A549 treated with RU486 at 1 μM for 4 hours (cell line): Measurements from ENCODE around the gene HOXD8. TPM values are rescaled to one million over a fixed set of nuclear protein-coding genes. Genes with fewer than 3 reads are reported as not detected.

Experiments used
- total RNA-seq: library from RNA; stranded (reverse); fragments of 200-300 nt; extraction: Qiagen RNA extraction; gene quantifications from 5 replicates; pipeline ENCODE4 v1.2.3, GENCODE V29; 2022; ENCODE audit warnings: low read depth

Gene HOXD8
- 2.9 to 5.5 TPM (median 5.4 TPM) in 5 replicates for total RNA-seq

DNA sequence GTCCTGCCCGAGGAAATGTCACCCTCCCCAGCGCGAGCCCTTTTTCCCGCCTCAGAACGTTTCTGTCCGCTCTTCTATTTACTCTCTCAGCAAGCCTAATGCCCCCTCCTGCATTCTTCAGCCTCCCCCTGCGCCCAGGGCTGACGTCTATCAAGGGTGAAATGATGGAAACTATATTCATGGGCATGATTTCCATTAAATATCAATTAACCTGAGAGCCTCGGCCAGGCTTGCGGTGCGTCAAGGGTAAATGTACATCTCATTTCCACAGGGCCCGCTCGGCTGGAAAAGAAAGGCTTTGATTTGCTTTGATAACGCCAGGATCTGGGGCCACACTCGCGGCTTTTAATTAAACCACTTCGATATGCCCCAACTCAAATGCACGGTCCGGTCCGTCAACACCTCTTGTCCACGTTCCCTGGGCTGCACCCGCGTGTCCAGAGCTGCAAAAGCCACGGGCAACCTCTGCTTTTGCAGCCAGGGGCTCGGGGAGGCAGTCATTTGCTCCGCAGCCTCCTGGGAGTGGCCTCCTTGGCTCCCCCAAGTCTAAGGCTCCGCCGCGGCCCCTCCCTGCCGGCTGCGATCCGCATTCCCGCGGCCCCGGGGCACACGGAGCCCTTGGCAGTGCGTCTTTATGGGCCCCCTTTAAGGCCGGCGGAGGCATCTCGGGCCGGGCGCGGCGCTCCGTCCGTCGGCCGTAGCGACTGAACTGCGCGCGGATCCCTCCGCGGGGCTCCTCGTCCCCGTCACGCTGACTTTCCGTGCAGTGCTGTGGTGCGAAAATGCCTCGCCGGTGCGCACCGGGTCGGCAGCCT lies at the start of gene HOXD8:
Gene HOXD8 (plus strand): TSS at position 724 of the 815 bp plus-strand sequence. CDS start 662 bp downstream, outside the sequence.

DNA sequence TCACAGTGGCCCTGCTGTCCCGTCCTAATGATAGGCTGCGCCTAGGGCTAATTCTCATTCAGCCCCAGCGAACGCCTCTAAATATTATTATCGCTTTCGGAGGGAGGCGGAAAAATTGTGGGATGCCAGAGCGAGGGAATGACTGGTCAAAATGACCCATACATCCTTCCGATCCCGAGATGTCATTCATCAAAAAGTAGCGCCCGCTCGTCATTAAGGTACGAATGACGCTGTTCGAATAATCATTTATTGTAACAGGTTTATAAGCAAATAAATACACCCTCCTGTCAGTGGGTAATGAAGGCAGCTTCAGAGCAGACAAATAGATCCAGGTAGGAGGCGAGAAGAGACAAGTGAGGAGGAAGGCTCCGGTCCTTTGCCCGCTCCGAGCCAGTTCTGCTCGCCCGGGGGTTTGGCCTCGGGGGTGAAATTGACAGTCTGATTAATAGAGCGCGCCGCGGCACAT lies 45.7 kb upstream of the HOXD8 start, which contains the start of gene EVX2:
Gene EVX2 (minus strand): TSS at position 167 of the 466 bp plus-strand sequence. CDS start 186 bp downstream, outside the sequence.

DNA sequence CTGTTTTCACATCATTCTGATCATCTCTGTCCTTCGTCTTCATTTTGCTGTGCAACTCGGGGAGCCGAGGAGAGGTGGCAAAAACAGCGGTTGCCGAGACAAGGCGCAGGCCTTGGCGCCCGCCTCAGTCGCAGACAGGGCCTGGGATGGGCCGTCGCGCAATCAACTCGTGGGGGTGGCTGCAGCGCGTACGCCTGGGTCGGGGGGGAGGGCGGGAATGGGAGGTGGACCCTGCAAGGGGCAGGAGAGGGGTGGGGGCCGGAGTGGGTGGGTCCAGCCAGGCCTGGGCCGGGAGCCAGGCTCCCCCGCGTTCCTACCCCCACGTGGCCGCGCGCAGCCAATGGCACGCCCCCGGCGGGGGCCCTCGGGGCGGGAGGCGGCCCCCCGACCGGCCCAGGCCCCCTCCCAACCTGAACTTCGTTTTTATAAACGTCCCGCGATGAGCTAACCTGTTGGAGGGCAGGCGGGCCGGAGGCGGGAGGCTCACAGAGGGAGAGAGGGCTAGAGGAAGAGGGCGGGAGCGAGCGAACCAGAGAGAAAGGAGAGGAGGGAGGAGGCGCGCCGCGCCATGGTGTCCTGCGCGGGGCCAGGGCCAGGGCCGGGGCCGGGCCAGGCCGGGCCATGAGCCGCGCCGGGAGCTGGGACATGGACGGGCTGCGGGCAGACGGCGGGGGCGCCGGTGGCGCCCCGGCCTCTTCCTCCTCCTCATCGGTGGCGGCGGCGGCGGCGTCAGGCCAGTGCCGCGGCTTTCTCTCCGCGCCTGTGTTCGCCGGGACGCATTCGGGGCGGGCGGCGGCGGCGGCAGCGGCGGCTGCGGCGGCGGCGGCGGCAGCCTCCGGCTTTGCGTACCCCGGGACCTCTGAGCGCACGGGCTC lies 37.0 kb upstream of the HOXD8 start, which contains the start of gene HOXD13:
Gene HOXD13 (plus strand): TSS at position 452 of the 875 bp plus-strand sequence. CDS start 170 bp downstream, at position 622.

DNA sequence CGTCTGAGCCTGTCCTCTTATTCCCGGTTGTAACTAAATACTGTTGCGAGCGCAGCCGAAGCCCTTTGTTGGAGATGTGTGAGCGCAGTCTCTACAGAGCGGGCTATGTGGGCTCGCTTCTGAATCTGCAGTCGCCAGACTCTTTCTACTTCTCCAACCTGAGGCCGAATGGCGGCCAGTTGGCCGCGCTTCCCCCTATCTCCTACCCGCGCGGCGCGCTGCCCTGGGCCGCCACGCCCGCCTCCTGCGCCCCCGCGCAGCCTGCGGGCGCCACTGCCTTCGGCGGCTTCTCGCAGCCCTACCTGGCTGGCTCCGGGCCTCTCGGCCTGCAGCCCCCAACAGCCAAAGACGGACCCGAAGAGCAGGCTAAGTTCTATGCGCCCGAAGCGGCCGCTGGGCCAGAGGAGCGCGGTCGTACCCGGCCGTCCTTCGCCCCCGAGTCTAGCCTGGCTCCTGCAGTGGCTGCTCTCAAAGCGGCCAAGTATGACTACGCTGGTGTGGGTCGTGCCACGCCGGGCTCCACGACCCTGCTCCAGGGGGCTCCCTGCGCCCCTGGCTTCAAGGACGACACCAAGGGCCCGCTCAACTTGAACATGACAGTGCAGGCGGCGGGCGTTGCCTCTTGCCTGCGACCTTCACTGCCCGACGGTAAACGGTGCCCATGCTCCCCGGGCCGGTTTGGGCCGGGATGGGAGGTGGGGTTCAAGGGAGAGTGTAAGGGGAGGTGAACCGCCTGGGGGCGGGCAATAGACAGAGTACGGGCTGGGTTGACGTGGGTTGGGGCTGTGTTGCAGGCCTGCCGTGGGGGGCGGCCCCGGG lies 29.6 kb upstream of the HOXD8 start, which contains the start of gene HOXD12:
Gene HOXD12 (plus strand): TSS at position 68 of the 819 bp plus-strand sequence. CDS start 7 bp downstream, at position 75.

DNA sequence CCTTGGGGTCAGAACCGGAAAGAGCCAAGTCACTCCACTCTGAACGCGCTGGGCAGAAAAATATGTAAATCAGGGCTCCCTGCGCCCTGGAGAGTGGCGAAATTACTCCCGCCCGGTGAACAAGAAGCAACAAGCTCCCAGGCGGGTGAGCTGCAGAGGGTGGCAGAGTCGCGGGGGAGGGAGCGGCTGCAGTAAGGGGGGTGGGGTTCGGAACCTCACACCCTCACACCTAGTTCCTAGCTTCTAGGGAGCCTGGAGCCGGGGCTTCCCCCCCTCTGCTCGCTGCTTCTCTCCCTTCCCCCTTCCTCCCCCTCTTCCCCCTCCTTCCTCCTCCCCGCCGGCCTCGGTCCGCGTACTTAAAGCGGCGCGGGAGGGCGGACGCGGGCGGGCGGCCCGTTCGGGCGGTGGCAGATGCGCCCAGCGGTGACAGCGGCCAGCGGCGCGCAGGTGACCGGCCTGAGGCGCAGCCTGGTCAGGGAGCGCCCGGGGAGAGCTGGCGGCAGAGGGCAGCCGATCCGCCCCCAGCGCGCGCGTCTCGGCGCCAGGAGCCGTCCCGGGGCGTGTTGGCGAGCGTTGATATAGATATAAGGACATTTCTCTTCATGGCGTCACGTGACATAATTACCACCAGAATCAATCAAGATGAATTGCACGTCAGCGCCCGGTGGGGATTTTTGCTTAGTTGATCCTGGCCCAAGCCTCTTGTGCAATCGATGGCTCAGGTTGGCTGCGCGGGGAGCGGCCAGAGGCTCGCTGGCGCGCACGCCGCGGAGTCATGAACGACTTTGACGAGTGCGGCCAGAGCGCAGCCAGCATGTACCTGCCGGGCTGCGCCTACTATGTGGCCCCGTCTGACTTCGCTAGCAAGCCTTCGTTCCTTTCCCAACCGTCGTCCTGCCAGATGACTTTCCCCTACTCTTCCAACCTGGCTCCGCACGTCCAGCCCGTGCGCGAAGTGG lies 22.6 kb upstream of the HOXD8 start, which contains the start of gene HOXD11:
Gene HOXD11 (plus strand): TSS at position 700 of the 959 bp plus-strand sequence. CDS start 76 bp downstream, at position 776.

DNA sequence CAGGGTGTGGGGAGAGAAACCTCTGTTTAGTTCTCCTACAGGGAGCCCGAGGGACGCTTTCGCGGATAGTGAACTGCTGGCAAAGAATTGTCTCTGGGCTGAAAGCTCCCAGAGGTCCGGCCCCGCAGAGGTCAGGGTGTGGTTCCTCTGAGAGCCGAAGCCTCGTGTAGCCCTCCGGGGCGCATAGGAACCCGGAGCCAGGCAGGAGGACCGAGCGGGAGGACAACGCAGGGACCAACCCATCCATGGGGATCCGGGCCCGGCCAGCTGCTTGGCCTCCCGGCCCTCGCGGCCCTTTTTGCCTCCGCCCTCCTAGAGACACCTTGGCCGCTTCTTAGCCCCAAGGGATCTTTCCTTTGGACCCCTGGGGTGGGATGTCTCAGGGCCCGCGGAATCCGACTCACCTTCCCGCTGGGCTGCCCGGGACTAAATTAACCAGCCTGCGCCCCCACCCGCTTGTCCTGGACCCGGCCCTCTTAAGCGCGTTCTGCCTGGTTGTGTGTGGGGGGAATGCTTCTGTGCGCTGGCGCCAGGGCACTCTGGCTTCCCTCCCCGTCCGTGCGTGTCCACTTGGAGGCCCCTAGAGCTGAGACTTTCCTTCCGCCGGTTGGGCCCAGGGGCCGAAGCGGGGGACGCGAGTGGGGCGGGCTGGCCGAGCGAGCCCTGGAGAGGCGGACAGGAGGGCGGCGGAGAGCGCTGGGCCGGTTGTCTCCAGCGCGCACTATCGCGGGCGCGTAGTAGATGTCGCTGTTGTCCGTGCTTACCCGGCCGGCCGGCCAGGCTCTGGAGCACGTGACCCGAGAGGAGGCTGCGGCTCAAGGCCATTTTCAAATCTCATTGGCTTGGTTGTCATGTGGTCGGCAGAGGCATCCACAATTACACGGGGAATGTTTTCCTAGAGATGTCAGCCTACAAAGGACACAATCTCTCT lies 13.4 kb upstream of the HOXD8 start, which contains the start of gene HOXD10:
Gene HOXD10 (plus strand): TSS at position 896 of the 931 bp plus-strand sequence. CDS start 56 bp downstream, outside the sequence.

DNA sequence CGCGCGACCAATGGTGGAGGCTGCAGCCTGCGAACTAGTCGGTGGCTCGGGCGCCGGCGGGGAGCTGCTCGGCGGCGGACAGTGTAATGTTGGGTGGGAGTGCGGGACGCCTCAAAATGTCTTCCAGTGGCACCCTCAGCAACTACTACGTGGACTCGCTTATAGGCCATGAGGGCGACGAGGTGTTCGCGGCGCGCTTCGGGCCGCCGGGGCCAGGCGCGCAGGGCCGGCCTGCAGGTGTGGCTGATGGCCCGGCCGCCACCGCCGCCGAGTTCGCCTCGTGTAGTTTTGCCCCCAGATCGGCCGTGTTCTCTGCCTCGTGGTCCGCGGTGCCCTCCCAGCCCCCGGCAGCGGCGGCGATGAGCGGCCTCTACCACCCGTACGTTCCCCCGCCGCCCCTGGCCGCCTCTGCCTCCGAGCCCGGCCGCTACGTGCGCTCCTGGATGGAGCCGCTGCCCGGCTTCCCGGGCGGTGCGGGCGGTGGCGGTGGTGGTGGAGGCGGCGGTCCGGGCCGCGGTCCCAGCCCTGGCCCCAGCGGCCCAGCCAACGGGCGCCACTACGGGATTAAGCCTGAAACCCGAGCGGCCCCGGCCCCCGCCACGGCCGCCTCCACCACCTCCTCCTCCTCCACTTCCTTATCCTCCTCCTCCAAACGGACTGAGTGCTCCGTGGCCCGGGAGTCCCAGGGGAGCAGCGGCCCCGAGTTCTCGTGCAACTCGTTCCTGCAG lies 6.7 kb upstream of the HOXD8 start, which contains the start of gene HOXD9:
Gene HOXD9 (plus strand): TSS at position 37 of the 728 bp plus-strand sequence. CDS start 50 bp downstream, at position 87.

DNA sequence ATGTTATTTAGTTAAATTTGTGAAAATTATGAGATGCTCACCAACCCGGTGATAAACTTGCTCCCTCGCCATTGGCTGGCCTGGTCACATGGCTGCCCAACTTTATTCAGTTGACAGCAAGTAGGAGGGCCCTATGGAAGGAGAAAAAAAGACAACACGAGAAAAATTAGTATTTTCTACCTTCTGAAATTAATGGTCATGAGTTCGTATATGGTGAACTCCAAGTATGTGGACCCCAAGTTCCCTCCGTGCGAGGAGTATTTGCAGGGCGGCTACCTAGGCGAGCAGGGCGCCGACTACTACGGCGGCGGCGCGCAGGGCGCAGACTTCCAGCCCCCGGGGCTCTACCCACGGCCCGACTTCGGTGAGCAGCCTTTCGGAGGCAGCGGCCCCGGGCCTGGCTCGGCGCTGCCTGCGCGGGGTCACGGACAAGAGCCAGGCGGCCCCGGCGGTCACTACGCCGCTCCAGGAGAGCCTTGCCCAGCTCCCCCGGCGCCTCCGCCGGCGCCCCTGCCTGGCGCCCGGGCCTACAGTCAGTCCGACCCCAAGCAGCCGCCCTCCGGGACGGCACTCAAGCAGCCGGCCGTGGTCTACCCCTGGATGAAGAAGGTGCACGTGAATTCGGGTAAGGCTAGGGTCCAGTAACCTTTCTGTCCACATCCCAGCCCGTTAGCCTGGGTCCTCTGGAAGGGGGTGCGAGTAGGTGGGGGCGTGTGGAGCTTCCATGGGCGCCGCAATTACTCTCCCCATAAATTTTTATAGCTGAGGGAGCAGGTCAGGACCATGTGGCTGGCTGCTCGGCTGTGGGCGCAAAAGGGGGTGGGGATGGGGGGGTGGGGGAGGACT lies 22.2 kb downstream of the HOXD8 start, which contains the start of gene HOXD4:
Gene HOXD4 (plus strand): TSS at position 109 of the 846 bp plus-strand sequence. CDS start 84 bp downstream, at position 193.

DNA sequence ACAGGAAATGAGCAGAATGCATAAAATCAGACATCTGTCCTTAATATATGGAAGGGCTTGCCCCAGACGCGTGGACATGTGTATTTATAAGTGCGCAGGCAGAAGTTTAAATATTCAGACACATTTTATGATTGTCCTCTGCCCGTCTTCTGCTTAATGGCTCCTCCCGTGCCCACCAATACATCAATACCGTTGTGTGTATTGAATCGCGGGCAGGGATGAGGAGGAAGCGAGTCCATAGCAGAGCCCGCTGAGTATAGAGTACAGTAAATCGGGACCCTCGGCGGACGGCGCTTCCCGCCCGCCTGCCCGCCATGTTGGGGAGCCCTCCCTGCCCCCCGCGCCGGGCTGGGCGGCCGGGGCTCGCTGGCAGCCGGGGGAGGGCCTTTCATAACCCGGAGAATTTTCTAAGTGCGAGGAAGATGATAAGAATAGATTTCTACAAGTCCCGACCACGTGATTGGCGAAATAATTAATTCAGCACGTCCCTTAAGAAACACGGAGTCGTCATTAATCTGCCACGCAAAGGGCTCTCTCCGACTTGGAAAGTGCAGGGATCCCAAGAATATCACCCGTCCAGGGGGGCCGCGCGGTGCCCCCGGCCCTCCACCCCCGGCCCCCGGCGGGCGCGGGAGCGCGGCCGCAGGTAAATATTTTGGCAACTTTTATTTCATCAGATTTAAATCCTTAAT lies 27.4 kb downstream of the HOXD8 start, which contains the start of gene HOXD3:
Gene HOXD3 (plus strand): TSS at position 501 of the 692 bp plus-strand sequence. CDS start 11,808 bp downstream, outside the sequence.

Other genes with a start within 250 kb of the HOXD8 start
- gene LNPK, start 127.4 kb upstream of the HOXD8 start, total RNA-seq = 9.6 to 14.8 TPM (median 13.3 TPM) in 5 replicates
- gene EVX2, start 45.7 kb upstream of the HOXD8 start, total RNA-seq = 0.02 TPM in 1 of 5 replicates, not detected in the others
- gene HOXD13, start 37.0 kb upstream of the HOXD8 start, total RNA-seq = 0.15 to 0.29 TPM (median 0.16 TPM) in 5 replicates
- gene HOXD12, start 29.9 kb upstream of the HOXD8 start, total RNA-seq = not detected in 5 replicates
- 7.6 to 9.1 TPM (median 8.0 TPM) in 5 replicates for gene HOXD11, start 22.4 kb upstream of the HOXD8 start, total RNA-seq
- 5.5 to 7.4 TPM (median 7.3 TPM) in 5 replicates for gene HOXD10, start 12.9 kb upstream of the HOXD8 start, total RNA-seq
- gene HOXD9, start 7.0 kb upstream of the HOXD8 start, total RNA-seq = 1.0 to 1.7 TPM (median 1.2 TPM) in 5 replicates
- gene HOXD4, start 21.8 kb downstream of the HOXD8 start, total RNA-seq = 0.29 to 0.66 TPM (median 0.49 TPM) in 5 replicates
- gene HOXD3, start 27.6 kb downstream of the HOXD8 start, total RNA-seq = 0.14 to 0.33 TPM (median 0.21 TPM) in 4 of 5 replicates, not detected in the other
- gene HOXD1, start 59.0 kb downstream of the HOXD8 start, total RNA-seq = 0.12 to 0.44 TPM (median 0.21 TPM) in 5 replicates
- gene MTX2, start 139.7 kb downstream of the HOXD8 start, total RNA-seq = 38.5 to 48.7 TPM (median 43.8 TPM) in 5 replicates